Measurements from ENCODE around the gene SHROOM3. TPM values are rescaled to one million over a fixed set of nuclear protein-coding genes. Genes with fewer than 3 reads are reported as not detected.

The SHROOM3 gene
- total and polyA plus RNA-seq, 8 donors: 13.5 to 96.9 (median 16.9) TPM

GRCh38 chr4:76637712-76638361 lies 202.8 kb downstream of the SHROOM3 start:
- intact Hi-C loops (cut with DNase I): no loop called here
- peaks cover 0 to 6% of the 10 kb centered on the region in 2 donors for H3K4me1 ChIP-seq
- H3K4me3 ChIP-seq: no peak overlapping the region
- ATAC-seq: peak; percentile 4
- no peak overlapping the region for H3K27ac ChIP-seq
- no peaks in the 10 kb centered on the region for H3K36me3 ChIP-seq
- no peaks in the 10 kb centered on the region for H3K27me3 ChIP-seq
- H3K9me3 ChIP-seq: no peaks in the 10 kb centered on the region
- TF ChIP-seq, protein P1, sequence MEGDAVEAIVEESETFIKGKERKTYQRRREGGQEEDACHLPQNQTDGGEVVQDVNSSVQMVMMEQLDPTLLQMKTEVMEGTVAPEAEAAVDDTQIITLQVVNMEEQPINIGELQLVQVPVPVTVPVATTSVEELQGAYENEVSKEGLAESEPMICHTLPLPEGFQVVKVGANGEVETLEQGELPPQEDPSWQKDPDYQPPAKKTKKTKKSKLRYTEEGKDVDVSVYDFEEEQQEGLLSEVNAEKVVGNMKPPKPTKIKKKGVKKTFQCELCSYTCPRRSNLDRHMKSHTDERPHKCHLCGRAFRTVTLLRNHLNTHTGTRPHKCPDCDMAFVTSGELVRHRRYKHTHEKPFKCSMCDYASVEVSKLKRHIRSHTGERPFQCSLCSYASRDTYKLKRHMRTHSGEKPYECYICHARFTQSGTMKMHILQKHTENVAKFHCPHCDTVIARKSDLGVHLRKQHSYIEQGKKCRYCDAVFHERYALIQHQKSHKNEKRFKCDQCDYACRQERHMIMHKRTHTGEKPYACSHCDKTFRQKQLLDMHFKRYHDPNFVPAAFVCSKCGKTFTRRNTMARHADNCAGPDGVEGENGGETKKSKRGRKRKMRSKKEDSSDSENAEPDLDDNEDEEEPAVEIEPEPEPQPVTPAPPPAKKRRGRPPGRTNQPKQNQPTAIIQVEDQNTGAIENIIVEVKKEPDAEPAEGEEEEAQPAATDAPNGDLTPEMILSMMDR (IDR thresholded peaks at IDR 0.05): no peak
- DNase-seq: no peak

GRCh38 chr4:76639288-76639687 lies 204.3 kb downstream of the SHROOM3 start:
- Histone ChIP-seq H3K4me3 (no peak overlapping the region), H3K27me3 (no peaks in the 10 kb centered on the region), H3K9me3 (no peaks in the 10 kb centered on the region), H3K36me3 (no peaks in the 10 kb centered on the region), H3K27ac (no peak overlapping the region), H3K4me1 (peaks cover 0 to 6% of the 10 kb centered on the region in 2 donors)
- ATAC-seq (peak; percentile 45), DNase-seq (no peak)
- intact Hi-C loops (cut with DNase I): no loop called here
- TF ChIP-seq, protein P1 (IDR thresholded peaks at IDR 0.05): no peak

DNA sequence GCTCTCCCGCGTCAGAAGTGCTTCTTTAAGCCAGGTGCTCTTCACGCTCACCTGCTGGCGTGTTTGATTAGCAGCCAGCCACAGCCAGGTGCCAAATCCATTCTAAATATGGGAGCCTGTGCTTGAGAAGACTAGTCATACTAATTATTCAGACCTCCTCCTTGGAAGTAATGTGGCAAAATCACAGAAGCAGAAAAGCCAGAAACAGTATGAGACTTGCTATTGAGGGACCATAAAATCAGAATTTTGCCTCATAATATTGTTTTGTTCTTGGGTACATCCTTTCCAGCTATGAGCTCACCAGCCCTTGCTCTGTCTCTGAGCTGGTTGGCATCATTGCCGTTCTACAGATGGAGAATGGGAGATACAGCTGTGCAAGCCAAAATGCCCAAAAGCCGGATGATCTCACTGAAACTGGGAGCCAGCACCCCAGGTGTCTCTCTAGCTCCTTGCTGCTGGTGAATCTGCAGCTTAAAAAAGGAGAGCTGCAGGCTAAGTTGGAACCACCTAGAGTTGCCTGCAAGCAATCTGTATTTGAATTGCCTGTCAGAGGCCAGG lies 205.4 kb downstream of the SHROOM3 start:
- no peaks in the 10 kb centered on the region for H3K27me3 ChIP-seq
- no peak overlapping the region for H3K4me3 ChIP-seq
- ATAC-seq: peak; percentile 88
- H3K36me3 ChIP-seq: no peaks in the 10 kb centered on the region
- intact Hi-C loops (cut with DNase I): no loop called here
- DNase-seq: peak in 2 of 4 donors; percentile 39 to 74
- H3K27ac ChIP-seq: peak overlapping the region in 1 of 2 donors; percentile 54
- TF ChIP-seq, protein P1 (IDR thresholded peaks at IDR 0.05): no peak
- H3K4me1 ChIP-seq: peaks cover 0 to 6% of the 10 kb centered on the region in 2 donors
- H3K9me3 ChIP-seq: no peaks in the 10 kb centered on the region

GRCh38 chr4:76641351-76641750 lies 206.3 kb downstream of the SHROOM3 start:
- H3K9me3 ChIP-seq: no peaks in the 10 kb centered on the region
- intact Hi-C loops (cut with DNase I): no loop called here
- H3K36me3 ChIP-seq: no peaks in the 10 kb centered on the region
- no peak for DNase-seq
- H3K27me3 ChIP-seq: no peaks in the 10 kb centered on the region
- peaks cover 0 to 6% of the 10 kb centered on the region in 2 donors for H3K4me1 ChIP-seq
- ATAC-seq: no peak
- TF ChIP-seq, protein P1 (IDR thresholded peaks at IDR 0.05): no peak
- no peak overlapping the region for H3K27ac ChIP-seq
- no peak overlapping the region for H3K4me3 ChIP-seq

GRCh38 chr4:76641758-76642157 lies 206.7 kb downstream of the SHROOM3 start:
- H3K27me3 ChIP-seq: no peaks in the 10 kb centered on the region
- no peak overlapping the region for H3K27ac ChIP-seq
- no peaks in the 10 kb centered on the region for H3K36me3 ChIP-seq
- no peak overlapping the region for H3K4me3 ChIP-seq
- H3K4me1 ChIP-seq: peaks cover 0 to 6% of the 10 kb centered on the region in 2 donors
- DNase-seq (no peak), ATAC-seq (no peak)
- TF ChIP-seq, protein P1 (IDR thresholded peaks at IDR 0.05): no peak
- H3K9me3 ChIP-seq: no peaks in the 10 kb centered on the region
- intact Hi-C loops (cut with DNase I): no loop called here

Measured in left lung (tissue), 10 donors.